Thymus (tissue), 11 donors: ENCODE data around the gene MBD3L2B. TPM values are rescaled to one million over a fixed set of nuclear protein-coding genes. Genes with fewer than 3 reads are reported as not detected.

ENCODE experiments used
- DNase-seq, 9 donors: peaks; one replicate each; pipeline ENCODE4 v3.0.0-alpha.2; 2013; ENCODE audit warnings: low spot score in 9 of 9, low read depth in 6 of 9, missing footprints in 1 of 9
- H3K27ac ChIP-seq, 2 donors: one replicate each; pipeline ENCODE4 v1.5.1; 2013; ENCODE audit warnings: control low read depth in 1 of 2, low read depth in 1 of 2, low read length in 1 of 2, mild to moderate bottlenecking in 1 of 2, moderate library complexity in 1 of 2
- H3K27me3 ChIP-seq, 2 donors: one replicate each; pipeline ENCODE4 v1.5.1; 2013; ENCODE audit warnings: low read length in 1 of 2; ENCODE audit not compliant: control insufficient read depth in 2 of 2, insufficient read depth in 1 of 2
- H3K36me3 ChIP-seq, 2 donors: one replicate each; pipeline ENCODE4 v1.5.1; 2013; ENCODE audit warnings: low read length in 1 of 2, mild to moderate bottlenecking in 1 of 2, moderate library complexity in 1 of 2; ENCODE audit not compliant: control insufficient read depth in 2 of 2, insufficient read depth in 2 of 2
- H3K4me1 ChIP-seq, 2 donors: one replicate each; pipeline ENCODE4 v1.5.1; 2013; ENCODE audit warnings: low read length in 2 of 2; ENCODE audit not compliant: control insufficient read depth in 2 of 2, insufficient read depth in 2 of 2
- H3K4me3 ChIP-seq, 2 donors: one replicate each; pipeline ENCODE4 v1.5.1; 2013; ENCODE audit warnings: low read length in 2 of 2, control low read depth in 1 of 2, mild to moderate bottlenecking in 1 of 2
- H3K9me3 ChIP-seq, 2 donors: one replicate each; pipeline ENCODE4 v1.5.1; 2013; ENCODE audit warnings: low read length in 1 of 2, mild to moderate bottlenecking in 1 of 2; ENCODE audit not compliant: control insufficient read depth in 2 of 2, insufficient read depth in 1 of 2
- WGBS: extraction: QIAGEN DNeasy Blood & Tissue Kit; methylation state at CpG from one replicate; pipeline ENCODE4 v1.1.7; 2013; 5-methylcytosine and 5-hydroxymethylcytosine counted together
- polyA plus RNA-seq: library from polyadenylated mRNA; stranded (reverse); fragments of 200-250 nt; gene quantifications from one replicate; pipeline ENCODE4 v1.2.3, GENCODE V29; 2013
- total RNA-seq: library from RNA; stranded (reverse); fragments of 120-200 nt; gene quantifications from one replicate; pipeline ENCODE4 v1.2.4, GENCODE V29; 2013
- donor health status: healthy.

Gene MBD3L2B
- total and polyA plus RNA-seq, 2 donors: 0.19 to 0.71 TPM

DNA sequence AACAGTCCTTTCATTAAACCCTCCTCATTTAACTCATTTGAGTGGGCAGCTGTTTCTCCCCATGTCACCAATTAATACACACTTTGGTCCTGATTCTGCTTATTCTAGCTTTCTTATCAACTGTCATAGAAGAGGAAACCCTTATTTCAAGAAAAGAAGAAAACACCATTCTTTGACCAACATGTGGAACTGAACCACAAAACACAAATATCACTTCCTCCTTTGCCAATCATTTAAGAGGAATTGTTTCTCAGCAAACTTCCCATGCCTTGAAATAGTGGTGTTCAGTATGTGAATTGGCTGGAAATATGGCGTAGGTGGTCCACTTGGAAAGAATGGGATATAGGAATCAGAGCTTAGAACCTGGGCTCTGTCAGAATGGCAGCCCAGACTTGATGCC is 20.4 kb downstream of the MBD3L2B start:
- H3K4me1 ChIP-seq: no peaks in the 10 kb centered on the region
- 72% methylated on average over 1 of the region's 1 CpG for WGBS
- no peaks in the 10 kb centered on the region for H3K9me3 ChIP-seq
- no peak overlapping the region for H3K27ac ChIP-seq
- no peak for DNase-seq
- no peaks in the 10 kb centered on the region for H3K27me3 ChIP-seq
- H3K36me3 ChIP-seq: no peaks in the 10 kb centered on the region
- H3K4me3 ChIP-seq: no peak overlapping the region

DNA sequence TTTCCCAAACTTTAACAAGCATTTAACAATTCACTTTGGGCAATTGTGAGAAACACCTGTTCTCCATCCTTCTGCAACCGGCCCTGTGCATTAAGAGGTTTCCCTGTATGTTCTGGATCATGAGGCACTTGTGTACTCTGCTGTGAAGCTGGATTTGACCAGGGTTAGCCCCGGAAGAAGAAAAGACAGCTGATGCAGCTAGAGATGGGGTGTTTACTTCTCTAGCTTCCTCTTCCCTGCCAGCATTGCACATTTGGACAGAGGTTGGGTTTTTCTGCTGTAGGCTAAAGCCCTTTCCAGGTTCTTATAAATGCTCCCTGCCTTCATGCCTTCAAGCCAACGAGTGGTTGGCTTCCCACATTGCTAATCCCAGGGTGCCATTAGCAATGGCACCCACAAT is 20.9 kb downstream of the MBD3L2B start:
- H3K9me3 ChIP-seq: no peaks in the 10 kb centered on the region
- no peak overlapping the region for H3K27ac ChIP-seq
- 65% methylated on average over 3 of the region's 3 CpGs for WGBS
- H3K27me3 ChIP-seq: no peaks in the 10 kb centered on the region
- no peaks in the 10 kb centered on the region for H3K4me1 ChIP-seq
- no peak overlapping the region for H3K4me3 ChIP-seq
- no peaks in the 10 kb centered on the region for H3K36me3 ChIP-seq
- DNase-seq: no peak

DNA sequence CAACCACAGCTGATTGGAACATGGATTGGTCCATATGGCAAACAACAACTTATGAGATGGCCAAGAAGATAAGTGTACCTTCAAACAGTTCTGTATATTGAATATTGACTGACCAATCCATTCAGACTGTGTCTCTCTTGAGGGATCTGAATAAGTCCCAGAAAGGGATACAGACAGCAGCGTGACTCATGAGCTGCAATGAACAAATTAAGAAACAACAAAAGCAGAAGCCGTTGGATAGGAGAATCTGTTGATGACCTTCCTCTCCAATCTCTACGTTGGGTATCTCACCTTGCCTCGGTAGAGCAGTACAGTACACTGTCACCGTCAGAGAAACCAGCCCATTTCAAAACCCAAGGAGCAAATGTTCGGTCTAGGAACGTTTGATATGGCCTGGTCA is 21.3 kb downstream of the MBD3L2B start:
- DNase-seq: no peak
- 89% methylated on average over 7 of the region's 7 CpGs for WGBS
- H3K4me3 ChIP-seq: no peak overlapping the region
- H3K4me1 ChIP-seq: no peaks in the 10 kb centered on the region
- H3K9me3 ChIP-seq: no peaks in the 10 kb centered on the region
- no peaks in the 10 kb centered on the region for H3K27me3 ChIP-seq
- no peaks in the 10 kb centered on the region for H3K36me3 ChIP-seq
- H3K27ac ChIP-seq: no peak overlapping the region

DNA sequence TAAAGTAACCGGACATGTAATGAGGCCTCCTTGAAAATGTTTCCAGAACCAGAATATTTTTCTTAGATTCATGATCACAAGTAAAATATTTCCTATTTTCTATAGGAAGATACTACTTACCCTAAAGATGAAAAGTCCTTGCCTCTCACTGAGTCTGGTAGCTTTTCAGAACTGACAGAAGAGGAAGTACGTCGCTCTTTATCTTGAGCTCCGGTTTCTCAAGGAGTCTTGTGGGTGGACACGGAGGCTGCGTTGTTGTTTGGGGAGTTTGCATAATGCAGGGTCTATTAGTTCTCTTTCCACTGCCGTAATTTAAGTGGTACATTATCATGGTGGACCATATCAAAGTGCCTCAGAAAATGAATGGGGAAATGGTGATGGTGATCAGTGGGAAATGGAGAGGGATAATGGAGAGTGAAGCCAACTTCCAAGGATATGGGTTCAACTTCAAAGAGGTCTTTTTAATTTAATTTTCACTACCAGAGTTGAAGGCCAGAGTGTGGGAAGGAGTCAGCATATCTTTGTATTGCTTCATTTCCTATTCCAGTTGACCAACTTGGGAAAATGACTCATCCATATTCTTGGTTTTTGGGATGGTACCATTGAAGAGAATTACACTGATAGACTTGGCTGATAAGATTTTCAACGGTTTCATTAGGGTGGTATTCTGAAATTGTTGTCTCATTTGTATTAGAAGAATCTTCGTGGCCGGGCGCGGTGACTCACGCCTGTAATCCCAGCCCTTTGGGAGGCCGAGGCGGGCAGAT is 23.4 kb downstream of the MBD3L2B start:
- Histone ChIP-seq H3K27ac (no peak overlapping the region), H3K27me3 (no peaks in the 10 kb centered on the region), H3K36me3 (no peaks in the 10 kb centered on the region), H3K4me1 (no peaks in the 10 kb centered on the region), H3K4me3 (no peak overlapping the region), H3K9me3 (peaks cover 0 to 3% of the 10 kb centered on the region in 2 donors)
- no peak for DNase-seq
- 64% methylated on average over 15 of the region's 15 CpGs for WGBS

DNA sequence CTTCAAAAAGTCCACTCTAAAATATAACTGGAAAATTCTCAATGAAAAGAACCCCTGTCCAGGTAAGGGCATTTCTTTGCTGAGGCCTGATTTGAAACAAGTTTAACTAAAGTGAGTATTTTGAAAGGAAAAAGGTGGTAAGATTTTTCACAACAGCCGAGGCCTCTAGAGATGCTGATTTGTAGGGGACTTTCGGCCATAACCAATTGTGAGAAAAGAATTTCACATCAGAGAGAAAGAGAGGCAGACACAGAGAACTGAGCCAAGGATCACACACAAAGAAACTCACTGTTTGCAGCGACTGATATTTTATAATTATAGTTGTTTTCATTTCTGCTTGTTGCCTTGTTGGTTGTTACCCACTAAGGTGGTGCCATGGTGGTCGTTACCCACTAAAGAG is 24.4 kb downstream of the MBD3L2B start:
- Histone ChIP-seq H3K27me3 (no peaks in the 10 kb centered on the region), H3K27ac (no peak overlapping the region), H3K4me3 (no peak overlapping the region), H3K9me3 (peaks cover 0 to 3% of the 10 kb centered on the region in 2 donors), H3K4me1 (no peaks in the 10 kb centered on the region), H3K36me3 (no peaks in the 10 kb centered on the region)
- no peak for DNase-seq
- WGBS: 97% methylated on average over 4 of the region's 4 CpGs

DNA sequence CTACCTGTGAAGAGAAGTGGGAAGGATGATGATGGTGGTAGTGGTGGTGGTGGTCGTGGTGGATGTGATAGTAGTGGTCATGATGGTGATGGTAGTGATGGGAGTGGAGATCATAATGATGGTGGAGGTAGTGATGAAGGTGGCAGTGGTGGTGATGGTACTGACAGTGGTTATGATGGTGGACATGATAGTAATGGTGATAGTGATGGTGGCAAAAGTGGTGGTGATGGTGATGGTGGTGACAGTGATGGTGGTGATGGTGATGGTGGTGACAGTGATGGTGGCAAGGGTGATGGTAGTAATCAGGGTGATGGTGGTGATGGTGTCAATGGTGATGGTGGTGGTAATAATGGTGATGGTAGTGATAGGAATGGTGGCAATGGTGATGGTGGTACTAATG is 26.2 kb downstream of the MBD3L2B start:
- H3K27ac ChIP-seq: no peak overlapping the region
- H3K4me1 ChIP-seq: no peaks in the 10 kb centered on the region
- 90% methylated on average over 1 of the region's 1 CpG for WGBS
- H3K27me3 ChIP-seq: peaks cover 0 to 2% of the 10 kb centered on the region in 2 donors
- H3K9me3 ChIP-seq: peaks cover 0 to 3% of the 10 kb centered on the region in 2 donors
- H3K36me3 ChIP-seq: no peaks in the 10 kb centered on the region
- no peak for DNase-seq
- H3K4me3 ChIP-seq: no peak overlapping the region

DNA sequence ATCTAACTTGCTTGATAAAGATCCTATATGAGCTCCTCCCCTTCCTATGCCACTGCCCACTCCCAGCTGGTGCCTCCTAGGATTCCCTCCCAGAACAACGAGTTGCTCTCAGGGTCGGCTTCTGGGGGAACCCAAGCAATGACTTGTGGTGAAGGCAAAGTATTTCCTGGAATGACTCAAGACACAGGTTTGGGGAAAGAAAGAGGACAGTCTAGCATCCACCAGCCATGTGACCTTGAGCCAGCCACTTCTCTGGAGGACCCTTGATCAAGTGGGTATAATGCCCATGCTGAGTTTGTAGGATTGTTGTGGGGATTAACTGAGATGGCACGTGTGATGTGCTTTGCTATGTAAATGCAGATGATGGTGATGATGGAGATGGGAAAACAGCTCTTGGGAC is 33.0 kb downstream of the MBD3L2B start:
- Histone ChIP-seq H3K27me3 (peaks cover 0 to 2% of the 10 kb centered on the region in 2 donors), H3K4me1 (no peaks in the 10 kb centered on the region), H3K4me3 (no peak overlapping the region), H3K9me3 (peaks cover 5 to 16% of the 10 kb centered on the region in 2 donors), H3K36me3 (no peaks in the 10 kb centered on the region), H3K27ac (no peak overlapping the region)
- no peak for DNase-seq
- 65% methylated on average over 3 of the region's 3 CpGs for WGBS

DNA sequence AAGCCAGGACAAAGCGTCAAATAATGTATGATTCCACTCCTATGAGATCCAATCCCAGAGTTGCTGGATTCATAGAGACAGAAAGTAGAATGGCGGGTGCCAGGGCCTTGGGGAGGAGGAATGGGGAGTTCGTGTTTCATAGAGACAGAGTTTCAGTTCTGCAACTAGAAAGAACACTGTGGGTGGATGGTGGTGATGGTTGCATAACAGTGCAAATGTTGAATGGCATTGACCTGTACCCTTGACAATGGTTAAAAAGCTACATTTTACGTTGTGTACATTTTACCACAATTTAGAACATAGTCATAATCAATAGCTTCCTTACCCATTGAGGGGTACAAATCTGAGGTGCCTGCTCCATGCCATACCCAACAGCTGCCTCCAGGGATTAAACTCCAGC is 33.4 kb downstream of the MBD3L2B start:
- Histone ChIP-seq H3K27ac (no peak overlapping the region), H3K4me3 (no peak overlapping the region), H3K4me1 (no peaks in the 10 kb centered on the region), H3K9me3 (peaks cover 5 to 16% of the 10 kb centered on the region in 2 donors), H3K27me3 (peaks cover 0 to 2% of the 10 kb centered on the region in 2 donors), H3K36me3 (no peaks in the 10 kb centered on the region)
- DNase-seq: no peak
- 64% methylated on average over 4 of the region's 4 CpGs for WGBS

DNA sequence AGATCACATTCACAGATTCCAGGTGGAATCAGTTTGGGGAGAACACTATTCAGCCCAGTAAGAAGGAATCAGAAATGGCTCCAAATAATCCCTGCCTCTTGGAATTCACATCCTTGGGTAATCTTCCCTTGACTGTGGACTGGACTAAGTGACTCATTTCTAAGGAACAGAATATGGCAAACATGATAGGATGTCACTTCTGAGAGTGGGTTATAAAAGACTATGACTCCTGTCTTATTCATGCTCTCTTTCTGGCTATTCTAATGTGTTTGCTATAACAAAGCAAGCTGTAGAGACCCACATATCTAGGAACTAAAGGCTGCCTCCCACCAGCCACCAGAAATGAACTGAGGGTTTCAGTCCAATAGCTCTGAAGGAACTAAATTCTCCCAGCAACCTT is 37.8 kb downstream of the MBD3L2B start:
- H3K27me3 ChIP-seq: no peaks in the 10 kb centered on the region
- H3K4me3 ChIP-seq: no peak overlapping the region
- H3K27ac ChIP-seq: no peak overlapping the region
- no peaks in the 10 kb centered on the region for H3K36me3 ChIP-seq
- no peak for DNase-seq
- peaks cover 5 to 16% of the 10 kb centered on the region in 2 donors for H3K9me3 ChIP-seq
- no peaks in the 10 kb centered on the region for H3K4me1 ChIP-seq
